HepG2 (cell line): ENCODE measurements around the gene MS4A7. TPM values are rescaled to one million over a fixed set of nuclear protein-coding genes. Genes with fewer than 3 reads are reported as not detected.
A peak's percentile ranks its signal among the peaks of the same experiment; 100 is the strongest.

Experiments
- ATAC-seq: fragments of 200-7000 bp; cut with Tn5 transposase; 3 replicates; pipeline ENCODE4 v1.9.1; 2020; ENCODE audit warnings: mild to moderate bottlenecking, moderate library complexity
- BruUV-seq: library from RNA; stranded (reverse); fragments of 400-500 nt; replicated peaks from 2 replicates; lab custom pipeline; 2021; lab: Mats Ljungman, UMichigan
- CTCF ChIA-PET: fragments of 300-600 bp; formaldehyde crosslinking; extraction: SDS; loops from one replicate; lab custom pipeline; 2021; ENCODE audit warnings: low total read pairs, inconsistent platforms, low intra/inter-chr PET ratio; lab: Yijun Ruan, JAX
- POLR2A ChIA-PET: fragments of 350-600 bp; sonication (Branson Sonifier 250); formaldehyde crosslinking; loops from one replicate; lab custom pipeline; 2020; ENCODE audit warnings: antibody characterized with exemption, inconsistent platforms; lab: Yijun Ruan, JAX
- DNase-seq: peaks from one replicate; pipeline ENCODE4 v3.0.0-alpha.2; 2015; ENCODE audit warnings: low spot score
- FAIRE-seq: peaks from 3 replicates; lab custom pipeline; 2011; peaks lifted over from hg19 to GRCh38; lab: Jason Lieb, UNC
- H2AFZ ChIP-seq: one replicate; pipeline ENCODE4 v1.6.1; 2011; ENCODE audit warnings: low read length, inconsistent platforms
- H3K27ac ChIP-seq: fragments of 300-600 bp; 3 replicates; pipeline ENCODE4 v1.8.0; 2011; ENCODE audit warnings: mixed run types, mild to moderate bottlenecking, mixed read lengths, low read length, inconsistent platforms; ENCODE audit not compliant: insufficient read depth; ENCODE audit errors: extremely low read length
- H3K27me3 ChIP-seq, 2 experiments: fragments of 200-600 bp in 1 of 2; 2 replicates in 1 of 2; 3 replicates in 1 of 2; pipeline versions ENCODE4 v1.6.0 to v1.8.0; 2011; ENCODE audit warnings: low read length in 2 of 2, mild to moderate bottlenecking in 2 of 2, moderate library complexity in 2 of 2, inconsistent platforms in 1 of 2; ENCODE audit not compliant: insufficient read depth in 2 of 2, control insufficient read depth in 1 of 2
- H3K36me3 ChIP-seq, 2 experiments: fragments of 200-600 bp in 1 of 2; replicated peaks in 1 of 2; 2 replicates in 1 of 2; 3 replicates in 1 of 2; pipeline versions ENCODE4 v1.5.1 to v1.8.0; 2011; ENCODE audit warnings: low read length in 2 of 2, inconsistent platforms in 1 of 2; ENCODE audit not compliant: insufficient read depth in 2 of 2, control insufficient read depth in 1 of 2
- H3K4me1 ChIP-seq: 2 replicates; pipeline ENCODE4 v1.5.1; 2012; ENCODE audit warnings: low read length, inconsistent platforms; ENCODE audit not compliant: insufficient read depth
- H3K4me2 ChIP-seq: 2 replicates; pipeline ENCODE4 v1.6.0; 2011; ENCODE audit warnings: low read depth, low read length, inconsistent platforms
- H3K4me3 ChIP-seq, 3 experiments: fragments of 200-600 bp in 1 of 3; sonication (generic), shearing (Covaris generic) in 1 of 3; replicated peaks in 1 of 3; 2 replicates each; pipeline ENCODE4 v1.5.1; 2011 to 2016; ENCODE audit warnings: low read length in 3 of 3, inconsistent platforms in 2 of 3, low read depth in 2 of 3, mild to moderate bottlenecking in 2 of 3, control low read depth in 1 of 3, mixed read lengths in 1 of 3; ENCODE audit not compliant: insufficient read depth in 1 of 3
- H3K79me2 ChIP-seq: one replicate; pipeline ENCODE4 v1.6.1; 2011; ENCODE audit warnings: low read length, inconsistent platforms; ENCODE audit not compliant: insufficient read depth
- H3K9ac ChIP-seq: 2 replicates; pipeline ENCODE4 v1.6.0; 2011; ENCODE audit warnings: mild to moderate bottlenecking, low read depth, low read length, inconsistent platforms; ENCODE audit not compliant: insufficient read depth
- H3K9me3 ChIP-seq: 2 replicates; pipeline ENCODE4 v1.5.1; 2012; ENCODE audit warnings: mild to moderate bottlenecking, low read length
- H4K20me1 ChIP-seq: 2 replicates; pipeline ENCODE4 v1.6.0; 2011; ENCODE audit warnings: inconsistent platforms, mild to moderate bottlenecking, low read length, moderate library complexity; ENCODE audit not compliant: insufficient read depth
- BORCS8-MEF2B ChIP-seq: sonication (generic); formaldehyde crosslinking; IDR thresholded peaks from 2 replicates; pipeline ENCODE4 v1.8.0; 2022; ENCODE audit warnings: mild to moderate bottlenecking, missing genetic modification reagents
- CHD4 ChIP-seq: fragments of 200-600 bp; sonication (generic); IDR thresholded peaks from 2 replicates; pipeline ENCODE4 v1.7.0; 2017; ENCODE audit warnings: mild to moderate bottlenecking, low read length, borderline replicate concordance
- CREB1 ChIP-seq, 2 experiments: fragments of 450-650 bp in 1 of 2; IDR thresholded peaks; 2 replicates each; pipeline ENCODE4 v1.6.1; 2016 to 2017; ENCODE audit warnings: control low read depth in 1 of 2, mild to moderate bottlenecking in 1 of 2, missing compliant biosample characterization in 1 of 2, missing genetic modification characterization in 1 of 2
- DMAP1 ChIP-seq: IDR thresholded peaks from 2 replicates; pipeline ENCODE4 v1.6.1; 2016
- GPN1 ChIP-seq: sonication (generic); formaldehyde crosslinking; IDR thresholded peaks from 2 replicates; pipeline ENCODE4 v1.5.1; 2020; ENCODE audit warnings: missing genetic modification reagents, borderline replicate concordance
- HNRNPK ChIP-seq: fragments of 200-400 bp; formaldehyde crosslinking; IDR thresholded peaks from 2 replicates; pipeline ENCODE4 v1.6.1; 2018; ENCODE audit warnings: low read length, low read depth, moderate library complexity, mild to moderate bottlenecking; ENCODE audit not compliant: poor library complexity, severe bottlenecking
- IRF1 ChIP-seq: sonication (generic); formaldehyde crosslinking; IDR thresholded peaks from 2 replicates; pipeline ENCODE4 v1.4.0; 2020; ENCODE audit warnings: low read depth, mild to moderate bottlenecking, missing genetic modification reagents
- IRF9 ChIP-seq: sonication (generic); formaldehyde crosslinking; IDR thresholded peaks from 2 replicates; pipeline ENCODE4 v1.8.0; 2022; ENCODE audit warnings: missing genetic modification reagents, mild to moderate bottlenecking, borderline replicate concordance
- NFE2L2 ChIP-seq: fragments of 150-350 bp; IDR thresholded peaks from 2 replicates; pipeline ENCODE4 v1.6.1; 2014; ENCODE audit warnings: low read length
- NR2F2 ChIP-seq: IDR thresholded peaks from 2 replicates; pipeline ENCODE4 v1.6.1; 2012; ENCODE audit warnings: low read depth, inconsistent platforms, borderline replicate concordance
- PCBP1 ChIP-seq: fragments of 200-400 bp; formaldehyde crosslinking; IDR thresholded peaks from 2 replicates; pipeline ENCODE4 v1.6.1; 2017; ENCODE audit warnings: mild to moderate bottlenecking, low read depth, low read length, borderline replicate concordance
- SAP130 ChIP-seq: IDR thresholded peaks from 2 replicates; pipeline ENCODE4 v1.6.1; 2016; ENCODE audit warnings: low read depth
- TFE3 ChIP-seq: IDR thresholded peaks from 2 replicates; pipeline ENCODE4 v1.6.1; 2016
- ZNF484 ChIP-seq: sonication (generic); formaldehyde crosslinking; IDR thresholded peaks from 2 replicates; pipeline ENCODE4 v1.5.1; 2020; ENCODE audit warnings: mild to moderate bottlenecking, low read depth, missing genetic modification reagents, borderline replicate concordance
- ZNF572 ChIP-seq: sonication (generic); formaldehyde crosslinking; IDR thresholded peaks from 2 replicates; pipeline ENCODE4 v1.5.1; 2020; ENCODE audit warnings: mild to moderate bottlenecking, missing genetic modification reagents
- ZNF83 ChIP-seq: sonication (generic); formaldehyde crosslinking; IDR thresholded peaks from 2 replicates; pipeline ENCODE4 v1.4.0; 2020; ENCODE audit warnings: missing genetic modification reagents, mild to moderate bottlenecking, borderline replicate concordance
- WGBS: methylation state at CpG from one replicate; pipeline ENCODE4 v1.1.6; 2017; ENCODE audit warnings: low lambda C conversion rate; 5-methylcytosine and 5-hydroxymethylcytosine counted together
- in situ Hi-C: cut with HindIII; loops from 2 replicates; pipeline ENCODE4 v1.10.0; 2017; ENCODE audit warnings: low pct_unique_long_range_greater_than_20kb; ENCODE audit not compliant: extremely low pct_ligation_motif_present
- intact Hi-C: fragments of 100-400 bp; cut with micrococcal nuclease; formaldehyde crosslinking; loops from one replicate; pipeline ENCODE4 v1.10.0; 2022; ENCODE audit not compliant: unreplicated experiment
- polyA plus RNA-seq, 8 experiments: library from polyadenylated mRNA; depleted of rRNA in 3 of 8; stranded (reverse) in 7 of 8; unstranded in 1 of 8; fragments of >200 nt; fragmentation: Illumina TruSeq in 4 of 8; extraction: Trizol in 4 of 8; gene quantifications; 2 replicates each; pipeline versions ENCODE4 v1.2.1 to v1.2.3, GENCODE V29; 2011 to 2016; ENCODE audit warnings: low read depth in 4 of 8, missing spikeins in 1 of 8, mixed read lengths in 1 of 8; ENCODE audit not compliant: insufficient read depth in 1 of 8
- total RNA-seq, 5 experiments: library from RNA; depleted of rRNA; stranded (reverse); fragments of >200 nt; fragmentation: Illumina TruSeq; extraction: Trizol; gene quantifications; 2 replicates each; pipeline ENCODE4 v1.2.3, GENCODE V29; 2016; ENCODE audit warnings: low read depth in 1 of 5

Gene MS4A7
- total and polyA plus RNA-seq, 2 of the 13 experiments (the other 11 are each of a cell fraction or from before 2014, with no cell fraction given) = not detected

GRCh38 chr11:60396382-60396781 lies 18.1 kb downstream of the MS4A7 start, which contains the start of gene MS4A14:
MS4A14 (plus strand) TSS chr11:60396459; CDS start chr11:60396579, 120 bp downstream.
- POLR2A ChIA-PET = no interaction called here
- FAIRE-seq = no peak
- no peak for ATAC-seq

GRCh38 chr11:60396799-60397198 lies 18.5 kb downstream of the MS4A7 start:
- FAIRE-seq (no peak), ATAC-seq (no peak), DNase-seq (no peak)
- Histone ChIP-seq H3K9me3 (no peaks in the 10 kb centered on the region), H2AFZ (no peak overlapping the region), H3K79me2 (no peaks in the 10 kb centered on the region), H4K20me1 (no peaks in the 10 kb centered on the region), H3K27ac (no peak overlapping the region), H3K27me3 (0 out of 5 replicates have a peak, but pooled peaks cover 0 to 4% of the 10 kb centered on the region in 2 experiments), H3K4me2 (no peak overlapping the region), H3K36me3 (no peaks in the 10 kb centered on the region), H3K4me1 (no peaks in the 10 kb centered on the region), H3K9ac (no peak overlapping the region), H3K4me3 (no peak overlapping the region)
- TF ChIP-seq NR2F2 (no peak), ZNF572 (no peak), IRF1 (no peak), BORCS8-MEF2B (no peak), ZNF83 (no peak), DMAP1 (no peak), NFE2L2 (no peak), TFE3 (CRISPR knock-in tag) (no peak), SAP130 (CRISPR knock-in tag) (no peak), ZNF484 (CRISPR knock-in tag) (no peak), IRF9 (CRISPR knock-in tag) (no peak)
- BruUV-seq = no TSS peak
- intact Hi-C loops (no loop called here), in situ Hi-C loops (no loop called here)
- 0% methylated on average over 1 of the region's 1 CpG for WGBS
- ChIA-PET POLR2A (no interaction called here), CTCF (no interaction called here)

More at GRCh38 chr11:60396382-60396781, 18.1 kb downstream of the MS4A7 start, which contains the start of gene MS4A14:
- no peaks in the 10 kb centered on the region for H3K36me3 ChIP-seq
- H3K9ac ChIP-seq = no peak within 1 kb of the TSS
- intact Hi-C loops = no loop called here
- no peak for DNase-seq
- no peaks in the 10 kb centered on the region for H3K79me2 ChIP-seq
- H3K27ac ChIP-seq = no peak within 1 kb of the TSS
- CTCF ChIA-PET = no interaction called here
- in situ Hi-C loops = no loop called here
- 0 out of 5 replicates have a peak, but pooled peaks cover 0 to 4% of the 10 kb centered on the region in 2 experiments for H3K27me3 ChIP-seq
- H2AFZ ChIP-seq = no peak within 1 kb of the TSS
- H4K20me1 ChIP-seq = no peaks in the 10 kb centered on the region
- no peaks in the 10 kb centered on the region for H3K9me3 ChIP-seq
- BruUV-seq = no TSS peak
- H3K4me2 ChIP-seq = no peak within 1 kb of the TSS
- H3K4me3 ChIP-seq = no peak within 1 kb of the TSS
- TF ChIP-seq CHD4 (no peak), GPN1 (no peak), PCBP1 (no peak), CREB1 (IDR thresholded peaks at IDR 0.05) (peak; percentile 22; the same call in 1 of the 2 replicates), CREB1 (CRISPR knock-in tag; IDR thresholded peaks at IDR 0.05) (no peak), HNRNPK (no peak)
- no peaks in the 10 kb centered on the region for H3K4me1 ChIP-seq
- WGBS = 0% methylated on average over 3 of the region's 3 CpGs
